GM18867 (cell line): ENCODE data around the gene TRIM31.
"Not testable (repeated sequence)": the region's sequence is repeated elsewhere in the genome, so short reads cannot be mapped to it uniquely, and the experiment has no call there.

Experiments
- ATAC-seq: cut with Tn5 transposase; IDR thresholded peaks from one replicate; pipeline ENCODE4 v1.9.1; 2021; ENCODE audit warnings: mild to moderate bottlenecking, moderate library complexity; ENCODE audit not compliant: unreplicated experiment

TRIM31 gene

DNA sequence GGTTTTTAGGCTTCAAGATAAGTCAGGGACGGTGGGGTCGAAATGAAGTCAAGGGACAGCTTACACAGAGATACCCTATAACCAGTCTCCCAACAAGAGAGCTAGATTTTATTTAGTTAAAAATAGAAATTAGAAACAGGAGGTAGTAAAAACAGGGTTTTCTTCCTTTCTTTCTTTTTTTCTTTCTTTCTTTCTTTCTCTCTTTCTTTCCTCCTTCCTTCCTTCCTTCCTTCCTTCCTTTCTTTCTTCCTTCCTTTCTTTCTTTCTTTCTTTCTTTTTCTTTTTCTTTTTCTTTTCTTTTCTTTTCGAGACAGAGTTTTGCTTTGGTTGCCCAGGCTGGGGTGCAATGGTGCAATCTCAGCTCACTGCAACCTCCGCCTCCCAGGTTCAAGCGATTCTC lies 5.8 kb upstream of the TRIM31 start:
- ATAC-seq = not testable (repeated sequence)

DNA sequence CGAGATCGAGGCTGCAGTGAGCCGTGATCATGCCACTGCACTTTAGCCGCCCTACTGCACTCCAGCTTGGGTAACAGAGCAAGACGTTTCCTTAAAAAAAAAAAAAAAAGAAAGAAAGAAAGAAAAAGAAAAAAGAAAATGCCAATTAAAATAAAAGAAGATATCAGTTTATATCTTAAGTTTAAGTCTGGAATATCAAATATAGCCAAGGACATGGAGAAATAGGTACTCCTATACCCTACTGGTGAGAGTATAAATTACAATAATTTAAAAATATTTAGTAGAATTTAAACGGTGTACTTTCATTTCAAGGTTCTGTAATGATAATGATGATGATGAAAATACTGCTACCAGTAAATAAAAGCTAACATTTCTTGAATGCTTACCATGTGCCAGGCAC lies 3.8 kb upstream of the TRIM31 start:
- ATAC-seq = no peak

- ATAC-seq = no peak
Measured at GRCh38 chr6:30113841-30114240, 951 bp upstream of the TRIM31 start.

GRCh38 chr6:30112402-30112994 lies 392 bp downstream of the TRIM31 start:
- ATAC-seq = no peak

DNA sequence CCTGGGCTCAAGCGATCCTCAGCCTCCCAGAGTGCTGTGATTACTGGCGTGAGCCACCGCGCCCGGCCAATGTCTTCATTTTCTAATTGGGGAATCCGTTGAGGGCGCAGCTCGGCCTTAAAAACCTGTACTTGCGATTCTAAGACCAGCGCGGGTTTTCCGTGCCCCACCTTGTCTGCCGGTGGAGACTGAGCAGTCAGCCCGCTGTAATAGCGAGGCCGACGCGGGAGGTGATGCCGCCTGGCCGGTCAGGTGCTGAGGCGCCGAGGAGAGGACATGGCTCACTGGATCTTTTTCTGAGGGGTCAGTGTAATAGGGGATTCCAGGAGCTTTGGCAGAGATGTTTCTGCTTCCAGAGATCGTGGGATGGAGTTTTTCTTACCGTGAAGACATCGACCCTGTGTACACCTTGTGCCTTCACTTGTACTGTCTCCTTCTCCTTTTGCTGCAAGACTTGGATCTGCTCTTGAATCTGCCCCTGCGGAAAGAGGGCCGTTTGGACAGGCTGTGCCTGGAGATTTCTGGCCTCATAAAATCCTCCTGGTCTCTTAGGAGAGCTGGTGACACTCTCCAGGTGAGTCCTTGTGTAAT lies 1.5 kb downstream of the TRIM31 start:
- ATAC-seq = no peak

- no peak for ATAC-seq
Measured at GRCh38 chr6:30104661-30105060, 8.2 kb downstream of the TRIM31 start.

DNA sequence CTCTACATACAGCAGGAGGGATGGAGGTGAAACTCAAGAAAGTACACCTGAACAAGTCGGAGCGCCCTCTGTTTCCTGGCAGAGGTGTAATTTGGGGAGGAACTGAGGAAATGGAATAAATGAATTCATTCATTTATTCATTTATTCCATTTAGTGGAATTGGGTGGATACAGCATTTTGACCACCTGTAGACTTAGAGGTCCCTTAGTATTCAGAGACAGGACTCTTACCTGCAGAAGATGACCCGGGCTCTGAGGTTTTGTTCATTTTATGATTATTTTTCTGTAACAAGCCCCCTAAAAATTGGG lies 9.1 kb downstream of the TRIM31 start:
- ATAC-seq = no peak

DNA sequence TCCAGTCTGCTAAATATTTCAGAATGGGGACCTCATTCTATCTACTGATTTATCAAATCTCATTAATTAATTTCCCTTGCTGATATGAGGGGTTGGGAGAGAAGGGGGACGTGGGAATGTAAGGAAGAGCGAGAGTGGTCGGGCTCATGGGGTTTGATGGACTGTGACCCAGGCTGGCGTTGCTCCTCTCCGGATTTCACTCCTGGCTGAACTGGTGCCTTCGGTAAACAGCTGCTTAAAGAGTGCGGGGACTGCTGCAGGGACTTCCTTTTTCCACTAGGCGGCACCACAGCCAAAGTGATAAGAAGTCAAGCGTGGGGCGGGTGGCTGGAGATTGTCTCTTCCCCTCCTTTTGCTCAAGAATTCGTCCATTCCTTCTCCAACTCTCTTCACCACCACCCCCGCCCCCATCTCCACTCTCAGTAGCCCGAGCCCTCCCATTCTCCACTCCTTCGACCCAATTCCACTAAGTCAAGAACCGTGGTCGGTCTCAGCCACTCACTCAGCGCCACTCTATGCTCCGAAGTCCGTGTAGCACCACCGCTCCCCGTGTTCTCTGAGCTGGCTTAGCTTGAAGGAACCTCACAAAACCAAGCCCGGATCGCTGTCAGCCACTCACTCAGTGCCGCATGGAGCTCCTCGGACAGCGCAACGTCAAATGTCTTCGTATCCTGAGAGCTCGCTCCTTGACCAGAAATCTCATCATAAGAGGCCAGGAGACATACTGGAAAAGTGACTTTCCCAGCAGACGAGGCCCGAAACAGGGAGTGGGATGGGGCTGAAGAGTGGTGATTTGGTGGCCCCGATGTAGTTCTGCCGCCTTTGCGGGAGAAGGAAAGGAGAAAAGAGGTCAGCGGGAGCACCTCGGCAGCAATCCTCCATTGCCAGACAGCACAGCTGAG lies 9.7 kb downstream of the TRIM31 start:
- peak; percentile 66 for ATAC-seq

DNA sequence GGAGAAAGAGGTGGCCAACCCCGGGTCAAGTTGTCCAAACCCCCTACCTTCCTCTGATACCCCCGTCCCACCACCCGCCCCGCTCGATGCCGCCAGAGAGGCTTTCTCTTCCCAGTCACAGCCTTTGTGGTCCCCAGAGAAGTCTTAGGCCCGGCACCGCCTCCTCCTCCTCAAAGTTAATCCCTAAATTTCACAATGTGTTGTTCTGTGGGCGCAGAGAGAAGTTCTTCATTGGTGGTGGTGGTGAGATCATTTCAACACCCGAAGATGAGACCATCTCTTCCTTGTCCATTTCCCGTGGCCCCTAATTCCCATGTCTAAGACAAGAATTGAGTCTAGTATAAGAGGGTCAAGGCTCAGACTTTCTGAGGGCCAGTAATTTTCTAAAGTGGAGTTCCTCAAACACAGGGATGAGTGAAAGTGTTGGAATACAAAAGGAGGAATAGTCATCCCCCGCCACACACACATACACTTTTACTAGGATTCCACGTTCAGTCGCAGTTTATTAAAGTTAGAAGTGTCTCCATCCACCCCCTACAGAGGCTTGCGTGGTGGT lies 10.4 kb downstream of the TRIM31 start:
- no peak for ATAC-seq

GRCh38 chr6:30101444-30102413 lies 11.2 kb downstream of the TRIM31 start:
- ATAC-seq = peak; percentile 79

- ATAC-seq = no peak
Measured at GRCh38 chr6:30100585-30101443, 12.1 kb downstream of the TRIM31 start.

DNA sequence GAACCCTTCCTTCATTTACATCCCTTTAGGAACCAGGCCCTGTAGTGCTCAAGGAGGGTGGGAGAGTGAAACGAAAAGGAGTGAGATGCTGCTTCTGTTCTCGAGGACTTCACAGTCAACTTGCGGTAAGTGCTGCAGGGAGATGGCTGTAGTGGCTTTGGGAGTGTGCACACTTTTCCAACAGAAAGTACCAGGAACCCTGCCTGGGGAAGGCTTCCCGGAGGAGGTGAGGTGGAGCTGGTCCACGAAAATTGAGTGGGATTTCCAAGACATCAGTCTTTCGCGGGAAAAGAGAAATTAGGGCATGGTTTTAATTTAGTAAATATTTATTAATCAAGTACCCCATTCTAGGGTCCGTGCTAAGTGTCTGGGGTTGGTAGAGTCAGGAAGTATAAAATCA lies 12.7 kb downstream of the TRIM31 start:
- no peak for ATAC-seq

DNA sequence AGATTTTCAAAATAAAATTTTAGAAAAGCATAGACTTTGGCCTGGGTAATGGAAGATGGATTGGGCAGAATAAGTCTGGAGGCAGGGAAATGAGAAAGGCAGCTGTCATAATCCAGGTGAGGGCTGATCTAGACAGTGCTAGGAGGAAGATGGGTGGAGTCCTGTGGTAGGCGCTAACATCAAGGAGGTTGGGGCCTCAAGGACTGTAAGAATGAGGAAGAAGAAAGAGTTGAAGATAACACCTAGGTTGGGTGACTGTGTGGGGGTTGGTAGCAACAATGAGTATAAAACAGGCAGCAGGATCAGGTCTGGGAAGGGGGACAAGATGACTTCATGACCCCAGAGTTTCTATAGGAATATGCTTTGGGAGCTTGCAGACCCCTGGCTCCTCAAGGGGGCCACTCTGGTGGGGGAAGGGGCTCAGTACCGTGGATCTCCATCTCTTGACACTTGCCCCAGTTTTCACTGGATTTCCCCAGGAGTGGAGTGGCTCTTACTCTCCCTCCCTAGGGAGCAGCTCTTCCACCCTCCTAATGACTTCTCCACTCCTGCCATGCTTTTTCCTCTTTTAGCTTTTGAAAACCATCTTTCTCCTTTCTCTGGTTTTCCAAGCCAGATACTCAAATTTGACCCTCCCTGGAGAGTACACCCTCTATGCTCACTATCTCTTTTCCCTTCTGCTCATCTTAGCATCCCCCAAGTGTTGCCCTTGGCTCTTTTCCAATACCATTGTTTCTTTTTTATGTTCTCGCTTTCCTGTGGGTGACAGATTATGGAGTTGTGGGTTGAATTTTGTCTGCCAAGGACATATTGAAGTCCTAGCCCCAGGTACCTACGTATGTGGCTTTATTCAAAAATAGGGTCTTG lies 14.8 kb downstream of the TRIM31 start:
- ATAC-seq = no peak

DNA sequence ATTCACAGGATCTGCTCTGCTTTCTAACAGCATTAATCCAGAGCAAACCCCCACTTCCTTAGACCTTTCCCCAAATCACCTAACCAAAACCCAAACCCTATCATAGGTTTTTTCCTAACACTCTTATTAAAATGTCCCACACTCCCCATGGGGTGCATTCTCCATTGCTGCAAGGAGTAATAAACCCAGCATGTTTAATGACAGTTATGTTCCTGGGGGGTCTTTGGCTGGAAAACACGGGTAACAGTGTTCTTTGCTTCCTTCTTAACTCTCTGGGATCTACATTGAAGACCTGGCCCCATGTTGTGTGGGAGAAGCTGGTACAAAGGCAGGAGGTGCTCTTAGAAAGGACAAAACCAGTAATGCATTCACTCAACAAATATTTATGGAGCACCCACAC lies 16.1 kb downstream of the TRIM31 start:
- no peak for ATAC-seq

GRCh38 chr6:30093951-30094661 lies 18.8 kb downstream of the TRIM31 start:
- no peak for ATAC-seq

GRCh38 chr6:30092852-30093543 lies 19.9 kb downstream of the TRIM31 start:
- no peak for ATAC-seq

GRCh38 chr6:30091577-30092381 lies 21.1 kb downstream of the TRIM31 start:
- ATAC-seq = no peak
